ENCODE data around the gene TVP23C.
"Not testable (repeated sequence)": the region's sequence is repeated elsewhere in the genome, so short reads cannot be mapped to it uniquely, and the experiment has no call there.

- TF ChIP-seq EP300 (IDR thresholded peaks at IDR 0.05; ENCODE audit: borderline replicate concordance in 1 of 2, low read depth in 2 of 2, low read length in 2 of 2); CTCF (IDR thresholded peaks at IDR 0.05; ENCODE audit: control extremely low read depth in 1 of 3, insufficient read depth in 1 of 3, low read depth in 1 of 3, low read length in 3 of 3); HDAC2 (IDR thresholded peaks at IDR 0.05; ENCODE audit: borderline replicate concordance in 1 of 2, low read depth in 2 of 2, low read length in 2 of 2); GTF2F1 (IDR thresholded peaks at IDR 0.05; ENCODE audit: borderline replicate concordance, low read depth, low read length); CREB1 (IDR thresholded peaks at IDR 0.05); KDM1A (IDR thresholded peaks at IDR 0.05; ENCODE audit: borderline replicate concordance, low read length); EZH2 (IDR thresholded peaks at IDR 0.05; ENCODE audit: low read depth, low read length, severe bottlenecking); ZNF274 (IDR thresholded peaks at IDR 0.05; ENCODE audit: borderline replicate concordance, extremely low read depth, low read length); CHD2 (IDR thresholded peaks at IDR 0.05; ENCODE audit: low read length): not testable (repeated sequence)
Observed at GRCh38 chr17:15583313-15583712, 20.0 kb upstream of the TVP23C start.
